HepG2 (cell line): ENCODE measurements around the gene PA2G4. TPM values are rescaled to one million over a fixed set of nuclear protein-coding genes. Genes with fewer than 3 reads are reported as not detected.

Experiments used
- AGO2 ChIP-seq: fragments of 200-400 bp; formaldehyde crosslinking; optimal IDR thresholded peaks from 2 replicates; pipeline ENCODE3; 2017; ENCODE audit warnings: mild to moderate bottlenecking, low read depth, low read length, moderate library complexity
- AHR ChIP-seq: IDR thresholded peaks from 2 replicates; pipeline ENCODE4 v1.6.1; 2018; ENCODE audit warnings: missing genetic modification reagents, missing compliant biosample characterization
- CEBPB ChIP-seq: IDR thresholded peaks from 2 replicates; pipeline ENCODE4 v1.6.1; 2011; ENCODE audit warnings: low read depth, low read length, improper control_type of control experiment, borderline replicate concordance
- HNRNPUL1 ChIP-seq: fragments of 200-400 bp; formaldehyde crosslinking; IDR thresholded peaks from 2 replicates; pipeline ENCODE4 v1.6.1; 2017; ENCODE audit warnings: low read depth, mild to moderate bottlenecking, low read length, moderate library complexity
- JUND ChIP-seq: sonication (generic); formaldehyde crosslinking; IDR thresholded peaks from 2 replicates; pipeline ENCODE4 v1.8.0; 2022; ENCODE audit warnings: mild to moderate bottlenecking, missing genetic modification reagents
- MLXIP ChIP-seq: sonication (generic); formaldehyde crosslinking; IDR thresholded peaks from 2 replicates; pipeline ENCODE4 v1.9.0; 2021; ENCODE audit warnings: missing genetic modification reagents, borderline replicate concordance
- PRMT3 ChIP-seq: sonication (generic); formaldehyde crosslinking; IDR thresholded peaks from 2 replicates; pipeline ENCODE4 v1.8.1; 2022; ENCODE audit warnings: low read depth, mild to moderate bottlenecking, moderate library complexity, missing genetic modification reagents, borderline replicate concordance
- PRPF4 ChIP-seq: fragments of 200-400 bp; formaldehyde crosslinking; IDR thresholded peaks from 2 replicates; pipeline ENCODE4 v1.6.1; 2016; ENCODE audit warnings: low read length, low read depth; ENCODE audit not compliant: poor library complexity, severe bottlenecking
- REPIN1 ChIP-seq: sonication (generic); formaldehyde crosslinking; IDR thresholded peaks from 2 replicates; pipeline ENCODE4 v1.8.0; 2022; ENCODE audit warnings: missing genetic modification reagents, low read depth, mild to moderate bottlenecking, borderline replicate concordance
- RFX5 ChIP-seq: IDR thresholded peaks from 2 replicates; pipeline ENCODE4 v1.6.1; 2011; ENCODE audit warnings: low read depth, low read length, improper control_type of control experiment
- SAP130 ChIP-seq: IDR thresholded peaks from 2 replicates; pipeline ENCODE4 v1.6.1; 2016; ENCODE audit warnings: low read depth
- SNRNP70 ChIP-seq: fragments of 200-400 bp; formaldehyde crosslinking; IDR thresholded peaks from 2 replicates; pipeline ENCODE4 v1.6.1; 2017; ENCODE audit warnings: mild to moderate bottlenecking, low read depth, low read length, moderate library complexity
- TCF12 ChIP-seq, 2 experiments: fragments of 450-650 bp in 1 of 2; sonication (generic) in 1 of 2; formaldehyde crosslinking in 1 of 2; IDR thresholded peaks; 2 replicates each; pipeline versions ENCODE4 v1.6.1 to v1.8.0; 2017 to 2022; ENCODE audit warnings: antibody characterized with exemption in 1 of 2, mild to moderate bottlenecking in 1 of 2, missing genetic modification reagents in 1 of 2, moderate library complexity in 1 of 2
- TOPORS ChIP-seq: sonication (generic); formaldehyde crosslinking; IDR thresholded peaks from 2 replicates; pipeline ENCODE4 v1.8.0; 2023; ENCODE audit warnings: mild to moderate bottlenecking, missing genetic modification reagents
- TRIM24 ChIP-seq: sonication (generic); formaldehyde crosslinking; IDR thresholded peaks from 2 replicates; pipeline ENCODE4 v1.8.0; 2022; ENCODE audit warnings: mild to moderate bottlenecking, missing genetic modification reagents
- ZC3H13 ChIP-seq: sonication (generic); formaldehyde crosslinking; IDR thresholded peaks from 2 replicates; pipeline ENCODE4 v1.8.1; 2023; ENCODE audit warnings: mild to moderate bottlenecking, missing genetic modification reagents, moderate library complexity
- ZNF138 ChIP-seq: sonication (generic); formaldehyde crosslinking; IDR thresholded peaks from 2 replicates; pipeline ENCODE4 v1.5.0; 2020; ENCODE audit warnings: mild to moderate bottlenecking, low read depth, missing genetic modification reagents
- ZNF207 ChIP-seq: fragments of 450-650 bp; IDR thresholded peaks from 2 replicates; pipeline ENCODE4 v1.6.1; 2016; ENCODE audit warnings: antibody characterized with exemption, borderline replicate concordance
- ZNF225 ChIP-seq: sonication (generic); formaldehyde crosslinking; IDR thresholded peaks from 2 replicates; pipeline ENCODE4 v1.4.0; 2020; ENCODE audit warnings: mild to moderate bottlenecking, missing genetic modification reagents
- ZNF496 ChIP-seq: sonication (generic); formaldehyde crosslinking; IDR thresholded peaks from 2 replicates; pipeline ENCODE4 v1.8.1; 2023; ENCODE audit warnings: mild to moderate bottlenecking, moderate library complexity, missing genetic modification reagents; ENCODE audit not compliant: insufficient replicate concordance
- ZNF709 ChIP-seq: sonication (generic); formaldehyde crosslinking; IDR thresholded peaks from 2 replicates; pipeline ENCODE4 v1.5.0; 2020; ENCODE audit warnings: mild to moderate bottlenecking, missing genetic modification reagents
- ZNF883 ChIP-seq: sonication (generic); formaldehyde crosslinking; IDR thresholded peaks from 2 replicates; pipeline ENCODE4 v1.5.1; 2020; ENCODE audit warnings: mild to moderate bottlenecking, missing genetic modification reagents; ENCODE audit errors: not compliant biosample characterization
- polyA plus RNA-seq, 8 experiments: library from polyadenylated mRNA; depleted of rRNA in 3 of 8; stranded (reverse) in 7 of 8; unstranded in 1 of 8; fragments of >200 nt; fragmentation: Illumina TruSeq in 4 of 8; extraction: Trizol in 4 of 8; gene quantifications; 2 replicates each; pipeline versions ENCODE4 v1.2.1 to v1.2.3, GENCODE V29; 2011 to 2016; ENCODE audit warnings: low read depth in 4 of 8, missing spikeins in 1 of 8, mixed read lengths in 1 of 8; ENCODE audit not compliant: insufficient read depth in 1 of 8
- total RNA-seq, 5 experiments: library from RNA; depleted of rRNA; stranded (reverse); fragments of >200 nt; fragmentation: Illumina TruSeq; extraction: Trizol; gene quantifications; 2 replicates each; pipeline ENCODE4 v1.2.3, GENCODE V29; 2016; ENCODE audit warnings: low read depth in 1 of 5
- TF ChIP-seq, protein P1 (sequence below): sonication (generic); formaldehyde crosslinking; IDR thresholded peaks from 2 replicates; pipeline ENCODE4 v1.5.0; 2020; ENCODE audit warnings: mild to moderate bottlenecking, missing genetic modification reagents

PA2G4 gene
- total and polyA plus RNA-seq, 2 of the 13 experiments (the other 11 are each of a cell fraction or from before 2014, with no cell fraction given): 147 to 240 TPM

DNA sequence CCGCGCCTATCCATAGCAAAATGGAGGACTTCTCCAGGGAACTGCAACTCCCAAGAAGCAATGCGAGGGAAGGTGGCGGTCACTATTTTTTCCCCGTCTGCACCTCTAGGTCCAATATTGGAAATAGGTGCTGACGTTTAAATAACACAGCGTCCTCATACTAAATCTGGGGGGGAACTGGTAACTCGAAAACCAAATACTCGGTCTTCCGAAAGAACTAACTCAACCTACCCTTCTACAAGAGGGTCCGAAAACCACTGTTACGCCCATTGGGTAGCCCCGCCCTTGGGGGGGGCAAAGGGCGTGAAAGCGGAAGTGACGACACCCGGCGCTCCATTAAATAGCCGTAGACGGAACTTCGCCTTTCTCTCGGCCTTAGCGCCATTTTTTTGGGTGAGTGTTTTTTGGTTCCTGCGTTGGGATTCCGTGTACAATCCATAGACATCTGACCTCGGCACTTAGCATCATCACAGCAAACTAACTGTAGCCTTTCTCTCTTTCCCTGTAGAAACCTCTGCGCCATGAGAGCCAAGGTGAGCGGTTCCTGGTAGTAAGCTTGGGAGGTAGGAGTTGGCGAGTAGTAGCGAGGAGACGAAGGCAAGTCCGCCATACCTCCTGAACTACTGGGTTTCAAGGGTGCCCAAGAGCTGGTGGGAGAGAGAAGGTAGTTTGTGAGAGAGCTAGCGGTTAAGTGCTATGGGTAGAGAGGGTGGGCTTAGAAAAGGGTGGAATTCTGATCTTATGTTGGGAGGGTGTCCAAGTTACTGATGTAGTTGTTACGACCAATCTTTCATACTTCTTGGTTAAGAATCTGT, 12.1 kb downstream of the PA2G4 start, which contains the start of gene RPL41 (continued):
- TF ChIP-seq, protein P1, sequence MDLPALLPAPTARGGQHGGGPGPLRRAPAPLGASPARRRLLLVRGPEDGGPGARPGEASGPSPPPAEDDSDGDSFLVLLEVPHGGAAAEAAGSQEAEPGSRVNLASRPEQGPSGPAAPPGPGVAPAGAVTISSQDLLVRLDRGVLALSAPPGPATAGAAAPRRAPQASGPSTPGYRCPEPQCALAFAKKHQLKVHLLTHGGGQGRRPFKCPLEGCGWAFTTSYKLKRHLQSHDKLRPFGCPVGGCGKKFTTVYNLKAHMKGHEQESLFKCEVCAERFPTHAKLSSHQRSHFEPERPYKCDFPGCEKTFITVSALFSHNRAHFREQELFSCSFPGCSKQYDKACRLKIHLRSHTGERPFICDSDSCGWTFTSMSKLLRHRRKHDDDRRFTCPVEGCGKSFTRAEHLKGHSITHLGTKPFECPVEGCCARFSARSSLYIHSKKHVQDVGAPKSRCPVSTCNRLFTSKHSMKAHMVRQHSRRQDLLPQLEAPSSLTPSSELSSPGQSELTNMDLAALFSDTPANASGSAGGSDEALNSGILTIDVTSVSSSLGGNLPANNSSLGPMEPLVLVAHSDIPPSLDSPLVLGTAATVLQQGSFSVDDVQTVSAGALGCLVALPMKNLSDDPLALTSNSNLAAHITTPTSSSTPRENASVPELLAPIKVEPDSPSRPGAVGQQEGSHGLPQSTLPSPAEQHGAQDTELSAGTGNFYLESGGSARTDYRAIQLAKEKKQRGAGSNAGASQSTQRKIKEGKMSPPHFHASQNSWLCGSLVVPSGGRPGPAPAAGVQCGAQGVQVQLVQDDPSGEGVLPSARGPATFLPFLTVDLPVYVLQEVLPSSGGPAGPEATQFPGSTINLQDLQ (CRISPR knock-in tag): no peak
- TF ChIP-seq REPIN1 (CRISPR knock-in tag) (peak; percentile 56; the same call in 1 of the 2 replicates), PRPF4 (peak; percentile 12), AHR (CRISPR knock-in tag) (no peak), ZNF709 (CRISPR knock-in tag) (no peak), MLXIP (0 out of 2 replicates have a peak, but pooled peaks have one; percentile 64), ZNF883 (CRISPR knock-in tag) (peak; percentile 67), ZNF207 (no peak), SAP130 (CRISPR knock-in tag) (peak; percentile 89), CEBPB (no peak), HNRNPUL1 (no peak), JUND (CRISPR knock-in tag) (no peak), RFX5 (0 out of 2 replicates have a peak, but pooled peaks have one; percentile 35), TOPORS (CRISPR knock-in tag) (0 out of 2 replicates have a peak, but pooled peaks have one; percentile 43), SNRNP70 (no peak), ZC3H13 (CRISPR knock-in tag) (no peak), AGO2 (peak; percentile 37), TCF12 (IDR thresholded peaks at IDR 0.05) (no peak), TCF12 (CRISPR knock-in tag; IDR thresholded peaks at IDR 0.05) (peak; percentile 70; the same call in 1 of the 2 replicates), TRIM24 (no peak), ZNF138 (CRISPR knock-in tag) (0 out of 2 replicates have a peak, but pooled peaks have one; percentile 66), ZNF496 (CRISPR knock-in tag) (no peak), PRMT3 (peak; percentile 3; the same call in 1 of the 2 replicates), ZNF225 (CRISPR knock-in tag) (no peak)
